GM21447 (cell line): ENCODE data around the gene BRSK2.

Source experiments
- ATAC-seq: cut with Tn5 transposase; IDR thresholded peaks from one replicate; pipeline ENCODE4 v1.9.1; 2021; ENCODE audit not compliant: unreplicated experiment

The BRSK2 gene

DNA sequence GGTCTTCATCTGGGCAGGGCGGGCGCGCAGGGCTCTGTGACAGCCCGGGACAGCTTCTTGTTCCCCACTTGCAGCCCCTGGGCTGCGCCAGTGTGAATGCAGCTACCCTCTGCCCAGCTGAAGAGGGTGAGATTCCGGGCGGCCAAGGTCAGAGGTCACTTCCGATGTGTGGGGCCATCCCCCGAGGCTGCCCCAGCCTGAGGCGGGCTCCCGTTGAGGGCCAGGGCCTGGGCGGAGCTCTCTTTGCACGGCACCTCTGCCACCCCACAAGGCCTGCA lies 72.9 kb downstream of the BRSK2 start:
- ATAC-seq = no peak

DNA sequence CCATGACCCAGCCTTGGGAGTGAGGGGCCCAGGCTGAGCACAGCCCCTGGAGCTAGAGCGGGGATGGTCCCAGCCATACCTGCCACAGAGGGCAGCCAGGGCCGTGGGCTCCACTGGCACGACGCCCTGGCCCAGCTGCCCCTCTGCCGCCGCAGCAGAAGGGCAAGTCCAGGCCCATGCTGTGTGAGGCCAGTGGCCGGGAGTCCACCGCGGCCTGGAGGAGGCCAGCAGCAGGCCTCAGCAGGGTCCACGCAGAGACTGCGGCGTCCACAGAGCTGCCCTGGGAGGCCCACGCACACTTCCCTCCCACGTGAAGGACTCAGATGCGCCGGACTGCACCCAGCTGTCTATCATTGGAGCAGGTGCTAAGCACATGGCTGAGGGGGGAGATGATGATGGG lies 73.3 kb downstream of the BRSK2 start:
- ATAC-seq = no peak

DNA sequence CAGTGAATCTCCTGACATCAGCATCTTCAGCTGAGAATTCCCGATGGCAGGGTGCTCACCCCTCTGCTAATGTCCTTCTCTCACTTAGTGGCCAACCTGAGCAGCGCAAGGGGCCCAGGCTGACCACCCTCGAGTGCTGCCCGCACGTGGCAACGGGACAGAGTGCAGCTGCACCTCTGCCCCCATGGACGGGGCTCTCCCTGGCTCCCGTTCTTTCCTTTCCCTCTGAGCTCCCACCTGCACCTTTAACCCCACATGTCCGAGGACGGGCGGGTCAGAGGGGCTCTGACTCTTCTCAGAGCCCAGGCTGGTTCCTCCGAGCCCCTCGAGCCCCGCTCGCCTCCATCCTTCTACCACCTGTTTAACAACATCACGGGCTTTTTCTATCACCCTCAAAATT lies 77.0 kb downstream of the BRSK2 start:
- no peak for ATAC-seq

DNA sequence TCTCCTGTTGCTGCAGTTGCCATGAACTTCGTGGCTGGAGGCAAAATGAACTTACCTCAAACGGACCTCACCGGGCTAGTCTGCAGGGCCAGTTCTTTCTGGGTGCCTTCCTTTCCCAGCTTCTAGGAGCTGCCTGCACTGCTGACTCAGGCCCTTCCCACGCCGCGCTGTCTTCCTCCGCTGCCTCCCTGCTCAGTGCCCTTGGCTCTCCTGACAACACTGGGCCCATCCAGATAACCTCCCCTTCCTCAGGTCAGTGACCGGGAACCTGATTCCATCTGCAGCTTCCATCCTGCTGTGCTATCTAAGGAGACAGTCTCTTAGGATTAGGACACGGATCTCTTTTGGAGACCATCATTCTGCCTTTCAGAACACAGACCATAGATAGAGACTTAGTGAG lies 77.5 kb downstream of the BRSK2 start:
- no peak for ATAC-seq

DNA sequence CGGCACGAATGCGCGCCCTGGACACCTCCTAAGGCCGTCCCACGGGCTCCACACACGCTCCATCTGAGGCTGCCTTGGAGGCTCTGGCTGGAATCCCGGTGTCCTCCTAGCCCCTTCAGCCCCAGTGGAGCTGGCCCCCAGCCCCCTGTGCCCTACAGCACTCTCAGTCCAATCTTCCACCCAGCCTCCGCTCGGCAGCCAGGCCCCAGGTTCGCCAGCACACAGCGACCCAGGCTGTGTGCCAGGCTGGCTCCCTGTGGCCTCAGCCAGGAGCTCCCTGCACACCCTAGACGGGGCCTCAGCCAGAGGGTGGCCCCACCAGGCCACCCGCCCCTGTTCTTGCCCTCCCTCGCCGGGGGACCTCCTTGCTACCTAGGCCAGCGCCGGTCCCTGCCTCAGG lies 78.3 kb downstream of the BRSK2 start:
- no peak for ATAC-seq

DNA sequence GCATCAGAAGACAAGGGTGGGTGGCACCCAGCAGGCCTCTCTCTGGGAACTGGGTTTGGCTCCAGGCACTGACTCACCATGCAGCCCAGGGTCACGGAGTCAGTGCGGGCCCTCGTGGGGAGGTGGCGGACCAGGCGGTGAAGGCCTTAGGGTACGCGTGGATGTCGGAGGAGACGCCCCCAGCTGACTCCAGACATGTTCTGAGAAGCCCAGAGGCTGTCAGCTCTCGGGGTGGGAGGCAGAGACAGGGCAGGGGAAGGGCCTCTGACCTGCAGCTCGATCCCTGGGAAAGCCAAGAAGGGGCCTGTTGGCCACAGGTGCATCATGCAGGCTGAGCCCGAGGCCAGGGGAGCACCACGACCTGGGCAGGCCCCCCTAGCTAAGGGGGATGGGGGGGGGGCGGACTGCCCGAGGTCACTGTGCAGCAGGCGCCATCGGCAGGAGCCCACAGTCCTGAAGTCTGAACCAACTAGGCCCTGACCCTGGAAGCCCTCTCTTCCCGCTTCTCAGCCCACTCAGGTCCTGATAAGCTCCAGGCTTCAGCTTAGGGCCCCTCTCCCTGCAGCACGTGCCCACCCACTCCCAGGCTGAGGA lies 78.8 kb downstream of the BRSK2 start:
- no peak for ATAC-seq

DNA sequence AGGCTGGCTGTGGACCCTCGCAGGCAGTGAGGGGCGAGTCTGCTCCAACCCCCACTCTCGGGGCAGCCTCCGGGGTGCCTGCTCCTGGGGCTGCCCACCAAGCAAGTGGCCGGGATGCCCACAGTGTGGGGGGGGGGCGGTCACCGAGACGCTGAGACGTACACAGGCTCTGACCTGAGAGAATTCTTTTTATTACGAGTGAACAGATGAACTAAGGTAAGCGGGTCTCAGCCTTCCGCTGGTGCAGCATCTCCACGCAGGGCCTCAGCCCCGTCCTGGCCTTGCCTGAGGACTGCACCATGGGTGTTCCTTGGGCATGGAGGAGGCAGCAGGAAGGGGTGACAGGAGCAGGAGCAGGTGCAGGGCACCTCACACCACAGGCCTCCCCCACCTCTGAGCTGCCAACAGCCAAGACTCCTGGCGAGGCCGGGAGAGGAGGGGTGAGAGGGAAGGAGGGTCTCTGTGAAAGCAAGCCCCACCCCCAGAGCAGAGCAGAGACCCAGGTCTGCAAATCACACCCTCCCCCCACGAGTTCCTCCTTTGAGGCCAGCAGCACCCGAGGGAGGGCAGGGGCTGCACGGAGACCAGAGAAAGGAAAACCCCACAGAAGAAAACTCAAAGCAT lies 79.7 kb downstream of the BRSK2 start:
- ATAC-seq = no peak

DNA sequence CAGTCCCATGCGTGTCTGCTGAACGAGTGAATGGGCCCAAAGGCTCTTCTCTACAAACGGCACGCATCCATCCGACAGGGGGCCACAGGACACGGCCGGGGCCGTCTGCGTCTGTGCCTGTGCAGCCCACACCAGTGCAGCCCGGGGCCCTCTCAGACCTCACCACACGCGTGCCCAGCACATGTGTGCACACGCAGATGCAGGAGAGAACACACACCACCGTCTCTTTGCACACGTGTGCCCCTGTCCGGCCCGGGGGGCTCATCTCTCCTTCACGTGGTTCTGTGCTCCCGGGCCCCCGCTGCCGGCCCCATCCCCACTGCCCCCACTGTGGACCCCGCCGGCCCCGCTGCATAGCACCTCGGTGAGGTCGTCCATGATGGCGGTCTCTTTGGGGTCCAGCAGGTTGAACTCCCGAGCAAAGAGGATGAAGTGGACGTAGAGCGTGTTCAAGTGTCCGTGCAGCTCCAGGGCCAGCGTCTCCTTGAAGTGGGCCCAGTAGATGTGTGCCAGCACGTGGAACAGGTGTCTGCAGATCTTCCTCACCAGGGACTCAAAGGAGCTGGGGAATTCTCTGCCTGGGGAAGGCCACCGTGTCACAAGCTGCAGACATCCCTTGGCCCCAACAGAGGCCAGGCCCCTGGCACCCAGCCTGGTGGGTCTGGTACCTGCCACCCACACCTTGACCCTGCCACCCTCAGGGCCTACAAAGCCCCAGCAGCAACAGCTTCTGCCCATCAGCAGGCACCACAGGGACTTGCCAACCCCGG lies 80.4 kb downstream of the BRSK2 start:
- no peak for ATAC-seq

DNA sequence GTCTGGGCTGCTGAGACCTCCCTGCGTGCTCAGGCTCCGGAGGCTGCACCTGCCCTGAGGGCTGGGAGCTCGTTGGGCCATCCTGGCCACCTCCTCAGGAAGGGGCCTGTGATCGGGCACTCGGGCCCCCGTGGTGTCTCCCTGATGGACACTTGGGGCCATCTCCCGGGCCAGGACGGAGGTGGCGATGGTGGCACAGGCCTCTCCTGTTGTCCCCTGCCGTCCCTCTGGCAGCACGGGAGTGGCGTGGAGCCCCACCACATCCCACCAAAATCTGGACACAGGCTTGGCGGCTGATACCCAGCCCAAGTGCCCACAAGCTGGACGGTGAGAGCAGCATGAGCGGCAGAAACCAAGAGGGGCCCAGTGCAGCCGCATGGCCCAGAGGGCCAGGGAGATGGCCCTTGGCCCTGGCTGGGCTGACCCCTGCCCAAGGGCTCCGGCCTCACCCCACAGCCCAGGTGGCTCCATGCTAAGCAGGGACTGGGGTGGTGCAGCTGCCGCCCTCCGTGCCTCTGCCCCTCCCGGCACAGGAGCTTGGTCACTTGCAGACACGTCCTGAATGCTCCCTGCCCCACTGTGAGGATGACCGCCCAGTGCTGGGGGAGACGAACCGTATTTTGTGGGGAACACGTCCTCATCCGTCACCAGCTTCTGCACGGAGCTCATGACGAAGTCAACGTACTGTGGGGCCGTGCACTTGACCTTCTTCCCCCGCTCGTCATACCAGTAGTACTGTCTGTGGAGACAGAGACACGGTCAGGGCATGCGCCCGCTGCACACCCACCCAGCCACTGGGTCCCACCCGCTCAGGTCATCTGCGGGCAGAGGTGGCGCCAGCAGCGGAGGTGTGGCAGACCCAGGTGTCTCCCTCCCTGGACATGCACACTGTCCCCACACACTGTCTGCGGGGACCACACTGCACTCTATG lies 81.2 kb downstream of the BRSK2 start:
- no peak for ATAC-seq

DNA sequence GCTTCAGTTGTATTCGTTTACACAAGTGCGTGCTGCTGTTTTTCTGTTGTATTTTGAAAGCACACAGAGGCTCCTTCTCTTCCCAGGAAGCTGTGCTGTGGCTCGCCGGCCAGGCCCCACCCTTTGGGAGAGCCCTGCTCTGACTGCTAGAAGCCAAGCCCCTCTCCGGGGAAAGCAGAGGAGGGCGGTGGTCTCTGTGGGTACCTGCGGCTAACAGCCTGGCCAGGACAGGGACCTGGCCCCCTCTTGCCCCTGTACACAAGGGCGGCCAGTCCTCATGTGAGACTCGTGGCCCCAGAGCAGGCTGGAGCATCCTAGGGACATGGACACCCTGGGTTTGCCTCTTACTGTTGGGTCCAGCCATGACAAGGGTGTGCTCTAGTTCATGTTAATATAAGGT lies 82.0 kb downstream of the BRSK2 start:
- ATAC-seq = no peak

DNA sequence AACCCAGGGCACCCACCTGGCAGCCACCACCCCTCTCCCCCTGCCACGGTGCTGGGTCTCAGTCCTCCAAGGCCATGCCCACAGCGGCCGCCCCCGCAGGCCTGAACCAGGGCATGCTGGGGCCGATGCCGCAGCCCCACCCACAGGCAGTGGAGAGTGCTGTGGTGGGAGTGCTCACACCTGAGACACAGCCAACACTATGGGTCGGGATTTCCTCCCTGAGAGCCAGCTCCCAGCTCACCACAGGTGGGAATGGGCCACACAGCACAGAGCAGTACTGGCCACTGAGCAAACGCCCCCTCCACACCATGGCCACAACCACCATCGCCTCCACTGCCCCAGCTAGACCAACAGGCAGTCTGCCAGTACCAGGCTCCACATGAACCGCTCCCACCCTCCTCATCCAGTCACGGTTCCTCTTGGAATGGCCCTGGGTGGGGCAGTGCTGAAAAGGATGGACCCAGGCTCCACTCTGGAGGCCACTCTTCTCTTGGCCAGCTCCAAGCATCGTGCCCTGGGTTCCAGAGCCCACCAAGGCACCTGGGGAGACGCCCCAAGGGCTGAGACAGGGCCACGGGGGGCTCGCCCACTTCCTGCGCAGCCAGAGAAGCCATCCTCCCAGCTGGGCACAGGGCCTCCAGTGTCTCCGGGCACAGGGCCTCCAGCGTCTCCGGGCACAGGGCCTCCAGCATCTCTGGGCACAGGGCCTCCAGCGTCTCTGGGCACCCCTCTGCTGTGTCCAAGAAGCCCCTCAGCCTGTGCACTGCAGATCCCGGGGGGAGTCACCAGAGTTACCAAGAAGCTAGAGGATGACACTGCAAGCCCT lies 82.7 kb downstream of the BRSK2 start:
- no peak for ATAC-seq

DNA sequence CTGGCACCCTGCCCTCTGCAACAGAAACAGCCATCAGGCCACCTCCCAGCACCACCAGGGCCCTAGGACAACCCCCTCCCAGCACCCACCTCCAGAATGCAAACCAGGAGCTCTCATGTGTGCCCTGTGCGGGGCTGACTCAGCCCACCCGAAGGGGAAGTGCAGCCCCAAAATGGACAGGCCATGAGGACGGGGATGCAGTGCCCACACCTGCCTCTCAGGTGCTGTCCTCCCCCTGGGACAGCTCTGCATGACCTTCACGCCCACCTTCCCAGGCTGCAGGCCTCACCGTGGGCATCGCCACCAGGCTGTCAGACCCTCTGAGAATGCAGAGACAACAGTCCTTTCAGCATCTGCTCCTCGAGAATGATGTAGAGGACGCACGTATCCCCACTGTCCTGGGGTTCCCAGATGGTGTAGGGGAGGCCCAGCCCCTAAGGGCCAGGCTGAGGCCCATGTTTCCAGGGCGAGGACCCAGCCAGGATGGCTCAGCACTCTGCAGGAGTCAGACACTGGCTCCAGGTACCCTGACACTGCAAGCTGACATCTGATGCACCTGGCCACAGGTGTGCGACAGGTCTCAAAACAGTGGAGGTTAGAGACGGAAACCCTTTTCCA lies 83.4 kb downstream of the BRSK2 start:
- no peak for ATAC-seq

DNA sequence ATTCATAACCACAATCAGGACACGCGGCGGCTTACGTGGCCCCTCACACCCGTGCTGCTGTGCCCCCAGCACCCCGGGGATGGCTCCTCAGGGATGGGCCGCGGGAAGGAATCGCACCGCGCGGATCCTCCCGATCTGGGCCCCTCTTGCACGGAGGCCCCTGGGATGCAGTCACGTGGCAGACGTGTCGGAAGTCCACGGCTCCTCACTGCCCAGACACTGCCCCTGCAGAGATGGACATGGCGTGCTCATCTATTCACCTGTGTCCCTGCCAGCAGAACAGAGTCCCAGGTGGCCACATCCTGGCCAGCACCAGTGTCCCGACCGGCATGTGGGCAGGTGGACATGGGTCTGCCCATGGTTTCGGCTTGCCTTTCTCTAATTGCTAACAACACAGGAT lies 84.1 kb downstream of the BRSK2 start:
- ATAC-seq = no peak

DNA sequence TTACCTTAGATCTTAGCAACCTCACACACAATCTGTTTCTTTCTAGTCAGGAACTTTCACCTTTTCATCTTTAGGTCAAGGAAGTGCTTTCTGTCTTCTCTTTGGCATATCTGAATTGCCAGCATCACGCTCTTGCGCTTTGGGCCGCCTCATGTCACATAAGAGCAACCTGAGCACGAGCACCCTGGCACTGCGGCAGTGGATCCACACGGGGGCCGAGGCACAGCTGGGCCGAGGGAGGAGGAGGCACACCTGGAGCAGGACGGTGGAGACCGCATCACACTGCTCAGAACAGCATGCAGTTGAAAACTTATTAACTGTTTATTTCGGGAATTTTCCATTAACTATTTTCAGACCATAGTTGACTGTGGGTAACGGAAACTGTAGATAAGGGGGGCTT lies 86.1 kb downstream of the BRSK2 start:
- no peak for ATAC-seq

DNA sequence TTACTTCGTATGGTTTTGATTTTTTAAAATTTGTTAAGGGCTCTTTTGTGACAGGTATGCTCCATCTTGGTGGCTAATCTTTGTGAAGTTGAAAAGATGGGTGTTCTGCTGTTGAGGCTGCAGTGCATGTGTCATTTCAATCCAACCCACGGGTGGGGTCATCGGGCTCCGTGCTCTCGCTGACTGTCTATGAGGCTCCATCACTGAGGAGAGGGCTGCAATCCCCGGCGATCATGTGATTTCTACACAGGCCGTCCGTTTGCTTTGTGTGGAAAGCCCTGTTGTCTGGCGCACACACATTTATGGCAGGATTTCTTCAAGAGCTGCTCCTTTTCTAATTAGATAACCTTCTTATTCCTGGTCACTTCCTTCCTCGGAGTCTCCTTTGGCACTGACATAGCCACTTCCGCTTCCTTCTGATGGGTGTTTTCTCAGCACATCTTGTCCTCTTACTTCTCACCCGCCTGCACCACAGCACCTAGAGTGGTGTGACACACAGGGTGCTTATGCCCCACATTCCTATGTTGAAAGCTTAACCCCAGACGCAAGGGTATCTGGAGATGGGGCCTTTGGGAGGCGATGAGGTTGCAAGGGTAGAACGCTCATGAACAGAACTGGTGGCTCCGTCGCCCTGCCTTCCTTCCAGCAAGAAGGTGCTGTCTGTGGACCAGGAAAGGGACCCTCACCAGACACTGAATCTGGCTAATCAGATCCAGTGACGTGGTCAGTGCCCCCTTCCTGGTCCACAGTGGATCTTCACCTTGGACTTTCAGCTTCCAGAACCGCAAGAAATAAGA lies 87.4 kb downstream of the BRSK2 start:
- ATAC-seq = no peak

DNA sequence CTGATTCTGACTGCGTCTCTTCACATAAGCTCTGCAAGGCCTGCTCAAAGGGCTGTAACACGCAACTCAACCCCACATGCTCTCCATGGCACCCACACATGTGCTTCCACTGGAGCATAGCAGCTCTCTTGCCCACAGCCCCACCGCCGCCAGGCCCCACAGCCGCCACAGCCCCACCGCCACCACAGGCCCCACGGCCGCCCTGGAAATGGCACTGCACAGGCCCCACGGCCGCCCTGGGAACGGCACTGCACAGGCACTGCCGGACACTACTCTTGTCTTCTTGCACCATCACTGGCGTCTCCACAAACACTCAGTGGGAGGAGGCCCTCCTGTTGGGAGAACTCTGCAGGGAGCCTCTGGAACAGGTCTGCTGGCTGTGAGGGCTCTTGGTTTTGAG lies 88.3 kb downstream of the BRSK2 start:
- no peak for ATAC-seq

DNA sequence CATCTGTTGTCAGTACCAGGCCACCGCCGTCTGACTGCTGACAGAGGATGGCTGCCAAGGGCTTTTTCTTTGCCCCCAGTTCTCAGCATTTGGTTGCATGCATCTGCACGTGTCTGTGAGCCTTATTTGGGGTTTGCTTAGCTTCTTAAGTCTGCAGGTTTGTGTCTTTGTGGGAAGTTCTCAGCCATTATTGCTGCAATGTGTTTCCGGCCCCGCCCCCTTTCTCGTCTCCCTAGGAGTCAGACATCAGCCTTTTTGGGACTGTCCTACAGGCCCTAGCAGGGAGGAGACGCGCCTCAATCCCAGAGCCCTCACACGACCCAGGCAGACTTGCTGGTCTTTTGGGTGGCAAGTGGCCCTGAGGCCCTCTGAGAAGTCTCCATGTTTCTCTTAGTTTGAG lies 88.8 kb downstream of the BRSK2 start:
- no peak for ATAC-seq

DNA sequence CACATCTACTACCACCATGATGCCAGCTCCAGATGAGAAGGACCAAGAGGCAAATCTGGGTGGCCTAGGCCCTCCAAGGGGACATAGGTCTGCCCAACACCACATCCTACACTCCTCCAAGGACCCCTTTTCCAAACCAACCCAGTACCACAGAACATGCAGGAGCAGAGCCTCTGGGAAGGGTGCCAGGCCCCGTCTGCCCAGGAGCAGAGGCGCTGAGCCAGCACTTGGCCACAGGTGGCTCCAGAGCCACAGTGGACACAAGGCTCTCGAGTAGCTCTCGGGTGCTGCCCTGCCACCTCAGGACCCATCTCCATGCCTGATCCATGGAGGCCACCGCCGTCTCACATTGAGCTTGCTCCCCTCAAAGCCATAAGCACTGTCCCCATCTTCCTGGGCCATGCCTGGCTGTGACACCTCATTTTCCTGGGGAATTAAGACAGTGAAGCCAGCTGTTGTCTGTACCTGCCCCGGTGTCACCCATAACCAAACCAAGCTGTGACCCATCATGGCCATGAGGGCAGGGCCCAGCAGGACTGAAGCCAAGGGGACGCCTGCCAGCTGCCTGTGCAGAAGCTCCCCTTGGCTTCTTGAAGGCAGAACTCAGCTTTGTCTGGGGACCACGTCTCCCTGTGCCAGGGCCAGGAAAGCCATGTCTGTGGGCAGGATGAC lies 89.4 kb downstream of the BRSK2 start:
- ATAC-seq = no peak

DNA sequence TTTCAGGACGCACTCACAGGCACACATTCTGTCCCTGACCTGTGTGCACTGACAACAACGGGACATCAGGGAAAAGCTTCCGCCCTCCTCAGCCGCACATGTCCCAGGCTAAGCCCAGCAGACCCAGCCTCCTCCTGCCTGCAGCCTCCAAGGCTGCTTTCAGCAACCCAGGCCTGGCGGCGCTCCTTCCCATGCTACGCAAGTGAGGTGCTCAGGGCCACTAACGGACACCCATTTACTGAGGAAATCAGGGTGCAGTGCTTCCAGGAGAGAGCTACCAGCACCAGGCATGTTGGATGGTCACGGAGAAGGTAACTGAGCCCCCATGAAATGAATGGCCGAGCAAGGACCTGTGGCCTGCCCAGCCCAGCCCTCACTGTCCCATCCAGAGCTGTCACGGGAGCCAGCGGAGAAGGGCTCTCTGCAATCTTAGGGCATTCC lies 90.0 kb downstream of the BRSK2 start:
- ATAC-seq = no peak
